ENCODE results near the gene COMTD1. TPM values are rescaled to one million over a fixed set of nuclear protein-coding genes. Genes with fewer than 3 reads are reported as not detected.

The COMTD1 gene
- total and polyA plus RNA-seq, 2 of the 8 experiments (the other 6 are each of a cell fraction or from before 2014, with no cell fraction given), result 31.9 to 42.4 TPM

DNA sequence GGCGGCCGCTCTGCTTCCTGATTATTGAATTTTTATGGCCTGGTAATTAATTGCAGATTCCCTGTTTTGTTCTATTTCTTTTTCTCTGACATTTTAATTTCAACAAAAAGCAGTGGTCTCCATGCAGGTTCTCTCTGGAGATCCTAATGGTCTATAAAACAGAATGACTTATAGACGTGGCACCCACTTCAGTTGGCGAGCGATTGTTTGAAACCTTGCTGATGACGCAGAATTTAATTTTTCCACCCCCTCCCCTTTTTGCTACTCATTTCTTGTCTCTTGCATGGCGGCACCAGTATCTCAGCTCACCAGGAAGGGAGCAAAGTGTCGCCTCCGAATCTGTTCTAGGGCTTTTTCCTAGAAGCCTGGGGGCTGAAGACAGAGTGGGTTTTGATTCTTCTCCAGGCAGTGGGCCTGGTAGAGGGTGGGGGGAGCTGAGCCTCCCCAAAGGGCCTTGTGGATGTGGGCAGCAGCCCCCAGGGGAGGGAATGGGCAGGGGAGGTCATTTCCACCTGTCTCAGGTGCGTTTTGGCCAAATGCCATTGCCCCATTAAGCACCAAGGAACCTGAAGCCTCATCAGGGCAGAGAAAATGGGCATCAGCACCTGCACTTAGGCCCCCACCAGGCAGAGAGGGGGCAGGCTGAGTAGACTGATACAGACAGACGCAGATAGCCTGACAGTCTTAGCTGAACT, 3.5 kb upstream of the COMTD1 start (continued):
- TF ChIP-seq EZH2 (IDR thresholded peaks at IDR 0.05; ENCODE audit: low read depth, low read length, severe bottlenecking), result no peak
- no peak for TF ChIP-seq CREB1 (IDR thresholded peaks at IDR 0.05)
- TF ChIP-seq CBX5 (IDR thresholded peaks at IDR 0.05; ENCODE audit: low read depth, low read length), result no peak
- no peak for TF ChIP-seq NANOG (IDR thresholded peaks at IDR 0.05; ENCODE audit: insufficient read depth, low read depth, low read length, poor library complexity, severe bottlenecking)
- no peak for TF ChIP-seq HDAC6 (IDR thresholded peaks at IDR 0.05; ENCODE audit: low read depth, low read length)
- no peak for TF ChIP-seq POLR2A (IDR thresholded peaks at IDR 0.05; ENCODE audit: control extremely low read depth in 1 of 2, low read depth in 2 of 2, low read length in 2 of 2)
- TF ChIP-seq SP4 (IDR thresholded peaks at IDR 0.05; ENCODE audit: low read length), result no peak
